HepG2 (cell line): Measurements from ENCODE around the gene SLC25A47. TPM values are rescaled to one million over a fixed set of nuclear protein-coding genes. Genes with fewer than 3 reads are reported as not detected.
A peak's percentile ranks its signal among the peaks of the same experiment; 100 is the strongest.

Source experiments
- KDM5A ChIP-seq: fragments of 200-600 bp; sonication (generic); IDR thresholded peaks from 2 replicates; pipeline ENCODE4 v1.7.0; 2018; ENCODE audit warnings: antibody characterized with exemption, mild to moderate bottlenecking, low read length, borderline replicate concordance
- NCOA1 ChIP-seq: sonication (generic); formaldehyde crosslinking; IDR thresholded peaks from 2 replicates; pipeline ENCODE4 v1.9.0; 2021; ENCODE audit warnings: missing genetic modification reagents
- ZBTB1 ChIP-seq: sonication (generic); formaldehyde crosslinking; IDR thresholded peaks from 2 replicates; pipeline ENCODE4 v1.4.0; 2020; ENCODE audit warnings: missing genetic modification reagents, borderline replicate concordance
- ZFP62 ChIP-seq: sonication (generic); formaldehyde crosslinking; IDR thresholded peaks from 2 replicates; pipeline ENCODE4 v1.4.0; 2020; ENCODE audit warnings: missing genetic modification reagents
- ZNF232 ChIP-seq: sonication (generic); formaldehyde crosslinking; IDR thresholded peaks from 2 replicates; pipeline ENCODE4 v1.4.0; 2020; ENCODE audit warnings: missing genetic modification reagents, borderline replicate concordance
- ZNF329 ChIP-seq: sonication (generic); formaldehyde crosslinking; IDR thresholded peaks from 2 replicates; pipeline ENCODE4 v1.9.0; 2021; ENCODE audit warnings: low read depth, mild to moderate bottlenecking, missing genetic modification reagents
- ZNF572 ChIP-seq: sonication (generic); formaldehyde crosslinking; IDR thresholded peaks from 2 replicates; pipeline ENCODE4 v1.5.1; 2020; ENCODE audit warnings: mild to moderate bottlenecking, missing genetic modification reagents
- polyA plus RNA-seq, 8 experiments: library from polyadenylated mRNA; depleted of rRNA in 3 of 8; stranded (reverse) in 7 of 8; unstranded in 1 of 8; fragments of >200 nt; fragmentation: Illumina TruSeq in 4 of 8; extraction: Trizol in 4 of 8; gene quantifications; 2 replicates each; pipeline versions ENCODE4 v1.2.1 to v1.2.3, GENCODE V29; 2011 to 2016; ENCODE audit warnings: low read depth in 4 of 8, missing spikeins in 1 of 8, mixed read lengths in 1 of 8; ENCODE audit not compliant: insufficient read depth in 1 of 8
- total RNA-seq, 5 experiments: library from RNA; depleted of rRNA; stranded (reverse); fragments of >200 nt; fragmentation: Illumina TruSeq; extraction: Trizol; gene quantifications; 2 replicates each; pipeline ENCODE4 v1.2.3, GENCODE V29; 2016; ENCODE audit warnings: low read depth in 1 of 5
- TF ChIP-seq, protein P1 (sequence below): sonication (generic); formaldehyde crosslinking; IDR thresholded peaks from 2 replicates; pipeline ENCODE4 v1.4.0; 2020; ENCODE audit warnings: mild to moderate bottlenecking, missing genetic modification reagents
- TF ChIP-seq, protein P2 (sequence below): sonication (generic); formaldehyde crosslinking; IDR thresholded peaks from 2 replicates; pipeline ENCODE4 v1.5.1; 2020; ENCODE audit warnings: missing genetic modification reagents, mild to moderate bottlenecking, borderline replicate concordance
- TF ChIP-seq, protein P3 (sequence below): sonication (generic); formaldehyde crosslinking; IDR thresholded peaks from 2 replicates; pipeline ENCODE4 v1.8.1; 2023; ENCODE audit warnings: mild to moderate bottlenecking, missing genetic modification reagents
- TF ChIP-seq, protein P4 (sequence below): sonication (generic); formaldehyde crosslinking; IDR thresholded peaks from 2 replicates; pipeline ENCODE4 v1.4.0; 2020; ENCODE audit warnings: missing genetic modification reagents
- TF ChIP-seq, protein P5 (sequence below): sonication (generic); formaldehyde crosslinking; IDR thresholded peaks from 2 replicates; pipeline ENCODE4 v1.4.0; 2020; ENCODE audit warnings: missing genetic modification reagents
- TF ChIP-seq, protein P6 (sequence below): sonication (generic); formaldehyde crosslinking; conservative IDR thresholded peaks from 2 replicates; pipeline ENCODE4 v1.5.0; 2020; ENCODE audit warnings: missing genetic modification reagents
- TF ChIP-seq, protein P7 (sequence below): fragments of 450-650 bp; IDR thresholded peaks from 2 replicates; pipeline ENCODE4 v1.6.1; 2017; ENCODE audit warnings: mild to moderate bottlenecking
- TF ChIP-seq, protein P8 (sequence below): sonication (generic); formaldehyde crosslinking; IDR thresholded peaks from 2 replicates; pipeline ENCODE4 v1.4.0; 2020; ENCODE audit warnings: mild to moderate bottlenecking, missing genetic modification reagents

SLC25A47 gene
- total and polyA plus RNA-seq, 2 of the 13 experiments (the other 11 are each of a cell fraction or from before 2014, with no cell fraction given): 1.0 to 1.7 TPM

DNA sequence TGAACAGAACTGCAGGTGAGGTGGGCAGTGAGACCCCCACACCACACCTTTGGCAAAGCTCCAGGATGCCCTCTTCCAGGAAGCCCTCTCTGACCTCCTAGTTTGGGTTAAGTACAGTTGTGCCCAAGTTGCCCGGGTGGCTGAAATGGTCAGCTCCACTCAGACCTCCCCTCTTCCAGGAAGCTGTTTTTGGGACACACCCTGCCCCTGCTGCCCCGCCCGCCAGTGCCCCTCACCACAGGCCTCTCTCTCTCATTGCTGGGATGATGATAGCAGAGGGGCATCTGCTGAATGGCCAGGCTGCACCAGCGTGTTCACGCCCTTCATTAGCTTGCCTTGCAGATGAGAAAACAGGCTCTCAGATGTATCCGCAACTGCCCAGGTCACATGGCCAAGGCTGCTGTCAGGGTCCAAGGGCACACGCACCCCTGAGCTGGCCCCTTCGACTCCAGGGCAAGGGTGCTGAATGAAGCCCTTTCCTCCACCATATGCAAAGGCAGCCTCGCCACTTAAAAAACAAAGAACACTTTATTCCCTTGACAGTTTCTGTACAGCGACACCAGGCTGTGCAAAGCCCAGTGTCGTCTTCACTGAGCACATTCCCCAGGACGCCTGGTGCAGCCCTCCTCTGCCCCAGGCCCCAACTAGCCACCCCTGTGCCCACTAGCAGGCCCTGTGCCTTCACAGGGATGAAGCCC lies 32.4 kb upstream of the SLC25A47 start (continued):
- no peak for TF ChIP-seq KDM5A
- no peak for TF ChIP-seq NCOA1 (CRISPR knock-in tag)
- TF ChIP-seq, protein P1, sequence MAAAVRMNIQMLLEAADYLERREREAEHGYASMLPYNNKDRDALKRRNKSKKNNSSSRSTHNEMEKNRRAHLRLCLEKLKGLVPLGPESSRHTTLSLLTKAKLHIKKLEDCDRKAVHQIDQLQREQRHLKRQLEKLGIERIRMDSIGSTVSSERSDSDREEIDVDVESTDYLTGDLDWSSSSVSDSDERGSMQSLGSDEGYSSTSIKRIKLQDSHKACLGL (CRISPR knock-in tag): no peak
- TF ChIP-seq ZNF572 (CRISPR knock-in tag): no peak
- TF ChIP-seq, protein P2, sequence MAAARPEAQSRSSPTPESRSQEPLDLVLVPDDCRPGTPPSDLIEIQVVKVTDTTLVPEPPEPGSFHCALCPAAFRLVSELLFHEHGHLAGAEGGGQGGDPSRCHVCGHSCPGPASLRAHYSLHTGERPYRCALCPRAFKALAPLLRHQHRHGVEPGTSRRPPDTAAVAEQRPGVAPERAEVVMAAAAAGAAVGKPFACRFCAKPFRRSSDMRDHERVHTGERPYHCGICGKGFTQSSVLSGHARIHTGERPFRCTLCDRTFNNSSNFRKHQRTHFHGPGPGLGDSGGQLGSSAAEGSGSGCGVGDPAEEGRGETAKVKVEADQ: no peak
- TF ChIP-seq, protein P3, sequence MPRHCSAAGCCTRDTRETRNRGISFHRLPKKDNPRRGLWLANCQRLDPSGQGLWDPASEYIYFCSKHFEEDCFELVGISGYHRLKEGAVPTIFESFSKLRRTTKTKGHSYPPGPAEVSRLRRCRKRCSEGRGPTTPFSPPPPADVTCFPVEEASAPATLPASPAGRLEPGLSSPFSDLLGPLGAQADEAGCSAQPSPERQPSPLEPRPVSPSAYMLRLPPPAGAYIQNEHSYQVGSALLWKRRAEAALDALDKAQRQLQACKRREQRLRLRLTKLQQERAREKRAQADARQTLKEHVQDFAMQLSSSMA (CRISPR knock-in tag): no peak
- TF ChIP-seq, protein P4, sequence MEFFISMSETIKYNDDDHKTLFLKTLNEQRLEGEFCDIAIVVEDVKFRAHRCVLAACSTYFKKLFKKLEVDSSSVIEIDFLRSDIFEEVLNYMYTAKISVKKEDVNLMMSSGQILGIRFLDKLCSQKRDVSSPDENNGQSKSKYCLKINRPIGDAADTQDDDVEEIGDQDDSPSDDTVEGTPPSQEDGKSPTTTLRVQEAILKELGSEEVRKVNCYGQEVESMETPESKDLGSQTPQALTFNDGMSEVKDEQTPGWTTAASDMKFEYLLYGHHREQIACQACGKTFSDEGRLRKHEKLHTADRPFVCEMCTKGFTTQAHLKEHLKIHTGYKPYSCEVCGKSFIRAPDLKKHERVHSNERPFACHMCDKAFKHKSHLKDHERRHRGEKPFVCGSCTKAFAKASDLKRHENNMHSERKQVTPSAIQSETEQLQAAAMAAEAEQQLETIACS (CRISPR knock-in tag): no peak
- TF ChIP-seq, protein P5, sequence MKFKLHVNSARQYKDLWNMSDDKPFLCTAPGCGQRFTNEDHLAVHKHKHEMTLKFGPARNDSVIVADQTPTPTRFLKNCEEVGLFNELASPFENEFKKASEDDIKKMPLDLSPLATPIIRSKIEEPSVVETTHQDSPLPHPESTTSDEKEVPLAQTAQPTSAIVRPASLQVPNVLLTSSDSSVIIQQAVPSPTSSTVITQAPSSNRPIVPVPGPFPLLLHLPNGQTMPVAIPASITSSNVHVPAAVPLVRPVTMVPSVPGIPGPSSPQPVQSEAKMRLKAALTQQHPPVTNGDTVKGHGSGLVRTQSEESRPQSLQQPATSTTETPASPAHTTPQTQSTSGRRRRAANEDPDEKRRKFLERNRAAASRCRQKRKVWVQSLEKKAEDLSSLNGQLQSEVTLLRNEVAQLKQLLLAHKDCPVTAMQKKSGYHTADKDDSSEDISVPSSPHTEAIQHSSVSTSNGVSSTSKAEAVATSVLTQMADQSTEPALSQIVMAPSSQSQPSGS (CRISPR knock-in tag): peak; percentile 42; the same call in 1 of the 2 replicates
- no peak for TF ChIP-seq ZFP62
- TF ChIP-seq, protein P6, sequence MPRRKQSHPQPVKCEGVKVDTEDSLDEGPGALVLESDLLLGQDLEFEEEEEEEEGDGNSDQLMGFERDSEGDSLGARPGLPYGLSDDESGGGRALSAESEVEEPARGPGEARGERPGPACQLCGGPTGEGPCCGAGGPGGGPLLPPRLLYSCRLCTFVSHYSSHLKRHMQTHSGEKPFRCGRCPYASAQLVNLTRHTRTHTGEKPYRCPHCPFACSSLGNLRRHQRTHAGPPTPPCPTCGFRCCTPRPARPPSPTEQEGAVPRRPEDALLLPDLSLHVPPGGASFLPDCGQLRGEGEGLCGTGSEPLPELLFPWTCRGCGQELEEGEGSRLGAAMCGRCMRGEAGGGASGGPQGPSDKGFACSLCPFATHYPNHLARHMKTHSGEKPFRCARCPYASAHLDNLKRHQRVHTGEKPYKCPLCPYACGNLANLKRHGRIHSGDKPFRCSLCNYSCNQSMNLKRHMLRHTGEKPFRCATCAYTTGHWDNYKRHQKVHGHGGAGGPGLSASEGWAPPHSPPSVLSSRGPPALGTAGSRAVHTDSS (CRISPR knock-in tag): no peak
- TF ChIP-seq, protein P7, sequence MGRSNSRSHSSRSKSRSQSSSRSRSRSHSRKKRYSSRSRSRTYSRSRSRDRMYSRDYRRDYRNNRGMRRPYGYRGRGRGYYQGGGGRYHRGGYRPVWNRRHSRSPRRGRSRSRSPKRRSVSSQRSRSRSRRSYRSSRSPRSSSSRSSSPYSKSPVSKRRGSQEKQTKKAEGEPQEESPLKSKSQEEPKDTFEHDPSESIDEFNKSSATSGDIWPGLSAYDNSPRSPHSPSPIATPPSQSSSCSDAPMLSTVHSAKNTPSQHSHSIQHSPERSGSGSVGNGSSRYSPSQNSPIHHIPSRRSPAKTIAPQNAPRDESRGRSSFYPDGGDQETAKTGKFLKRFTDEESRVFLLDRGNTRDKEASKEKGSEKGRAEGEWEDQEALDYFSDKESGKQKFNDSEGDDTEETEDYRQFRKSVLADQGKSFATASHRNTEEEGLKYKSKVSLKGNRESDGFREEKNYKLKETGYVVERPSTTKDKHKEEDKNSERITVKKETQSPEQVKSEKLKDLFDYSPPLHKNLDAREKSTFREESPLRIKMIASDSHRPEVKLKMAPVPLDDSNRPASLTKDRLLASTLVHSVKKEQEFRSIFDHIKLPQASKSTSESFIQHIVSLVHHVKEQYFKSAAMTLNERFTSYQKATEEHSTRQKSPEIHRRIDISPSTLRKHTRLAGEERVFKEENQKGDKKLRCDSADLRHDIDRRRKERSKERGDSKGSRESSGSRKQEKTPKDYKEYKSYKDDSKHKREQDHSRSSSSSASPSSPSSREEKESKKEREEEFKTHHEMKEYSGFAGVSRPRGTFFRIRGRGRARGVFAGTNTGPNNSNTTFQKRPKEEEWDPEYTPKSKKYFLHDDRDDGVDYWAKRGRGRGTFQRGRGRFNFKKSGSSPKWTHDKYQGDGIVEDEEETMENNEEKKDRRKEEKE: no peak
- TF ChIP-seq ZNF329 (CRISPR knock-in tag): 0 out of 2 replicates have a peak, but pooled peaks have one; percentile 48
- peak; percentile 76; the same call in 1 of the 2 replicates for TF ChIP-seq ZNF232 (CRISPR knock-in tag)
- TF ChIP-seq, protein P8, sequence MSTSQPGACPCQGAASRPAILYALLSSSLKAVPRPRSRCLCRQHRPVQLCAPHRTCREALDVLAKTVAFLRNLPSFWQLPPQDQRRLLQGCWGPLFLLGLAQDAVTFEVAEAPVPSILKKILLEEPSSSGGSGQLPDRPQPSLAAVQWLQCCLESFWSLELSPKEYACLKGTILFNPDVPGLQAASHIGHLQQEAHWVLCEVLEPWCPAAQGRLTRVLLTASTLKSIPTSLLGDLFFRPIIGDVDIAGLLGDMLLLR: 0 out of 2 replicates have a peak, but pooled peaks have one; percentile 46
- no peak for TF ChIP-seq ZBTB1 (CRISPR knock-in tag)
